NCI-H1930 (cell line): ENCODE data around the gene TBCCD1.
A peak's percentile ranks its signal among the peaks of the same experiment; 100 is the strongest.
"Not testable (repeated sequence)": the region's sequence is repeated elsewhere in the genome, so short reads cannot be mapped to it uniquely, and the experiment has no call there.

Experiments used
- DNase-seq, 2 experiments: peaks; one replicate each; lab custom pipeline; 2025; lab: John Stamatoyannopoulos, UW

TBCCD1 gene

DNA sequence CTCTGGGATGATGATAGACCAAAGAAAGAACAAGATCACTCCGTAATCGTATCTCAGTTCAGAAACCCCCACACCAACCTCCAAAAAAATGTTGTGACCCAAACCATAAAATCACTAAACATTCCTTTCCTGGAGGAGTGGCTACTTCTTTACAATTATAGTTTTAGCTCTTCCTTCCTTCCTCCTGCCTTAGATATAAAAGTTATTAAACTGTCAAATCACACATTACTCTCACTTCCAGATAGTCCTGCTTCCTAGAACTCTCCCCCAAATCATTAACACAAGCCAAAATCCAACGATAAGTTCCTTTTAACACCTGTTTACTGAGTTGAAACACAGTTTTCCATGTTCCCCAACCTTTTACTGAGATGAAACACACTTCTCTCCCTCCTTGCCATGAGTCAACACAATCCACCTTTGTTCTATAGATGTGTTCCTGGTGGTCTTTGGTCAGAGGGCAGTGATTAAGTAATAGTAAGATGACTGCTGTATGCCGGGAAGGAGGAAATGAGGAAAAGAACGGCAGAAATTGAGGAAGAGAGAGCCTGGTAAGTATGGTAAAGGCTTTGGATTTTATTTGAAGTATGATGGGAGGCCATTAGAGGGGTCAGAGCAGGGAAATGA lies 14.6 kb downstream of the TBCCD1 start:
- DNase-seq: no peak

DNA sequence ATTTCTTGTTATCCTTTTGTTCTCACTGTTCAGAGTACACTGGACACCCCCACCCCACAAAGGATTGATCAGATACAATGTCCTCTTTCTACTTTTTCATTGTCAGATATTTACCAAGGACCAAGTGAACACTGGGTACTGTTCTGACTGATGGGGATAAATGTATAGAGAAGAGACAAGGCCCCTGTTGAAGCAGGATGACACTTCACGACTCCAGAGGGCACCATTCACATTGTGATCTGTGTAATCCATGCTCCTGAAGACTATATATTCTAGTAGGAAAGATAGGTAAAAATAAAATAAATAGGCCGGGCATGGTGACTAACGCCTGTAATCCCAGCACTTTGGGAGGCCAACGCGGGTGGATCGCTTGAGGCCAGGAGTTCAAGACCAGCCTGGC lies 15.8 kb downstream of the TBCCD1 start:
- no peak for DNase-seq

DNA sequence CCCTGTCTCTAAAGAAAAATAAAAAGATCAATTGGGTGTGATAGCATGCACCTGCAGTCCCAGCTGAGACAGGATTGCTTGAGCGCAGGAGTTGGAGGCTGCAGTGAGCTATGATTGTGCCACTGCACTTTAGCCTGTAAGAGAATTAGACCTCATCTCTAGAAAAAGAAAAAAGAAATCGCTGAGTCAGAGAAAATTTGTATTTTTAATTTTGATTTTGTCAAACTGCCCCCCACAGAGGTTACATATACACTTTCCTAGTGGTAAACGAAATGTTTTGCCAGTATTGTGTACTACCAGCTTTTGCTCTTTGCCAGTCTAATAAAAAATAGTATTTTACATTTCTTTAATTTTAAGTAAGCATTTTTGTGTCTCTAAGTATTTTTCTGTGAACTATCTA lies 17.6 kb downstream of the TBCCD1 start:
- no peak for DNase-seq

GRCh38 chr3:186544281-186544680 lies 22.9 kb downstream of the TBCCD1 start, which contains the start of gene CRYGS:
CRYGS (minus strand) TSS chr3:186544380; CDS start chr3:186544326, 54 bp downstream.
- DNase-seq: no peak

DNA sequence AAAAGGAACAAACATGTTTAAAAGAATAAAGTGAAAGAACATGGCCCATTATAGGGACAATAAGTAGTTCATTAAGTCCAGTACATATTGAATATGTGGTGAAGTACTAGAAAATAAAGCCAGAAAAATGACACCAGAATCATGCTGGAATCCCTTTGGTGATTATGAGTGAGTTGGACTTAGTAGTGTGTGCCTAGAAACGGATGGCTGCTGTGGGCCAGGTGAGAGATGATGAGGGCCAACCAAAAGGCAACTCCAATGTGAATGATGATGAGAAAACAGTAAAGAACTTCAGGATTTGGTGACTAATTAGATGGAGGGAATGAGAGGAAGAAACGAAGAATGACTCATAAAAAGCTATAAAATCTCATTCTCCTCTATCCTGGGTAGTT lies 26.3 kb downstream of the TBCCD1 start:
- DNase-seq: no peak

- DNase-seq: peak; percentile 18 to 27
These were observed 26.8 kb downstream of the TBCCD1 start for GRCh38 chr3:186540221-186540834.

GRCh38 chr3:186538779-186539178 lies 28.4 kb downstream of the TBCCD1 start:
- DNase-seq: no peak

GRCh38 chr3:186536883-186537844 lies 30.0 kb downstream of the TBCCD1 start:
- DNase-seq: no peak

- DNase-seq: no peak
These were observed 32.9 kb downstream of the TBCCD1 start for GRCh38 chr3:186534113-186534669.

DNA sequence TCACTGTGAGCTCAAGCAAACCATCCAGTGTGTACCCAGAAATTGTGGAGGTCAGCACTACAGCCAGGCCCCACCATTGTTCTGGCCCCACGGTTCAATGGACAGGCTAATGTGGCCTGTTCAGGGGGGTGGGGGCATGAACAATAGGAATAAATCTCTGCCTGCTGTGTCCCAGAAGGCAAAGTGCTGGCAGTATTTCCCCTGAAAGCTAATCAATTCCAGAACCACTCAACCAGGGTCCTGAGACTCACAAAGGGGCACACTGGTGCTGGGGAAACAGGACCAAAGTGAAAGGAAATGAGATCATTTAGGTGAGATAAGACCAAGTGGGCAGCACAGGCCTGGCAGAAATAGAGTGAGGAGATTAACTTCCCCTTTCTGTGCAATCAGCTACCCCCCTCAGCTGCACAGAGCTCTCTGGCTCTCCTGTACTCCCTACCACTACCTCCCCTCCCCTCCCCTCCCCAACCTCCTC lies 34.5 kb downstream of the TBCCD1 start:
- no peak for DNase-seq

DNA sequence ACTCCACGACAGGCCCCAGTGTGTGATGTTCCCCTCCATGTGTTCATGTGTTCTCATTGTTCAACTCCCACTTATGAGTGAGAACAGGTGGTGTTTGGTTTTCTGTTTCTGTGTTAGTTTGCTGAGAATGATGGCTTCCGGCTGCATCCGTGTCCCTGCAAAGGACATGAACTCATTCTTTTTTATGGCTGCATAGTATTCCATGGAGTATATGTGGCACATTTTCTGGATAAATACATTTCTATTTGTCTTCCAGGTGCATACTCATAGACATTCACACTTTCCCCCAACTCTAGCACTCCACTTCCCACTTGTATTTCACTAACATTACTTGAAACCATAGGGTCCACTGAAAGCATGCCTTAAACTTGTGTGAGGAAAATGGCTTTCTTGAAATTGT lies 35.4 kb downstream of the TBCCD1 start:
- DNase-seq: not testable (repeated sequence)

DNA sequence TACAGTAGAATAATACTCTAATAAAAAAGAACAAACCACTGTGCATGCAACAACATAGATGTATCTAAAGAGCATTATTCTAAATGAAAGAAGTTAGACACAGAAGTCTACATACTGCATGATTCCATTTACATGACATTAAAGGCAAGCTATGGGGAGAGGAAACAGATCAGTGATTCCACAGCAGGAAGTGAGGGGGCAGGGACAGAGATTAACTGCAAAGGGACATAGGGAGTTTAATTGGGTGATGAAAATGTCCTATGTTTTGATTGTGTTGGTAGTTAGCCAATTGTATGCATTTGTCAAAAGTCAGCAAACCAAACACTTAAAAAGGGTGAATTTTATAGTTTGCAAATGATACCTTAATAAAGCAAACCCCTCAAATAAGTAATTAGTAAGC lies 36.7 kb downstream of the TBCCD1 start:
- no peak for DNase-seq

DNA sequence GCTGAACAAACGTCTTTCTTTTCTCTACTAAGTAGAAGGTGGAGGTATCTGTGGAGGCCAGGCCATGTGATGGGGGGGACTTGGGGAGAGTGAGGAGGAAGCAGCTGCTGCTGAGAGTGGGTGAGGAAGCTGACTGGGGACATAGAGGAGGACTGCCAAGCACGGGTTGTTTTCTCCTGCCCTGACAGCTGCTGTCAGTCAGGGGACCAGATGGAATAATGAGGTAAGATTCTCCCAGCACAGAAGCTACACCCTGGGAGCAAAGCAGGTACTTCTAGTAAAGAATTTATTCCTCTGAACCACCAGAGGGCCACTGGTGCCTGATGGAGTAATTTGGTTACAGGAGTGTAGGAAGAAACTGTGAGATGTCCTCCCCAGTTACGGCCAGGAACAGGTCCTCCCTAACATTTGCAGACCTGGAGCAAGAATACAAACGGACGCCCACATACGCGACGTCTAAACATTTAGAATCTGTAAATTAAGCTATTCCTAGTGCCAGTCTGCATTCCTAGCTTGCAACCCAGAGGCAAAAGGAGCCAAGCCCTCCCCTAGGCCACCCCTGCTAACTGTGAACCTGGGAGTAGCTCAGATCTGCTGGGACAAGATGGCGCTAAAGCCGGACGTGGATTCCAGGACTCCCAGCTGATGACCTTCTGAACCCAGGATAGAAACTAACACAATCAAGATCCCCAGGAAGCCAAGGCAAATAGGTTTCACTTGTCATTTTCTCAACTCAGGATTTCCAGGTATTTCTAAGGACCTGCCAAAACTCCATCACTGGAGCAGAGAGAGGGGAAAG lies 37.7 kb downstream of the TBCCD1 start:
- DNase-seq: no peak

GRCh38 chr3:186526256-186526606 lies 40.9 kb downstream of the TBCCD1 start:
- no peak for DNase-seq

- DNase-seq: no peak
These were observed 41.5 kb downstream of the TBCCD1 start for GRCh38 chr3:186525369-186526255.

GRCh38 chr3:186524616-186525015 lies 42.5 kb downstream of the TBCCD1 start:
- DNase-seq: no peak

- no peak for DNase-seq
These were observed 43.7 kb downstream of the TBCCD1 start for GRCh38 chr3:186523434-186523833.

DNA sequence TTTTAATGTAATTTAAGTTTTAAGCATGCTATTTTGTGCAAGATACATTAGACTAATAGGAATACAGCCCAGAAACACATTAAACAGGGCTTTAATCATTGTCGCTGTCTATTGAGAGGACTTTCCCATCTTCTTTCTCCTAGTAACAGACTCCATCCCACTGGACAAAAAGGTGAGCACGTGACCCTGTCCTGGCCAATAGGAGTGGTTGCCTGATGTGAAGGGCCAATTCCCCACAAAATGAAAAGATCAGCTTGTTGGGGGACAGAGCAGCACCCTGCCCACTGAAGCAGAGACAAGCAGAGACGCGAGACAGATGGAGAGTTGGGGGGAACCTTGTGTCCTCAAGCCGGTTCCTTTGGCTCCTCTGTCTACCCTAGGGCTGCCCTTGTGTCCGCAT lies 44.1 kb downstream of the TBCCD1 start:
- no peak for DNase-seq

DNA sequence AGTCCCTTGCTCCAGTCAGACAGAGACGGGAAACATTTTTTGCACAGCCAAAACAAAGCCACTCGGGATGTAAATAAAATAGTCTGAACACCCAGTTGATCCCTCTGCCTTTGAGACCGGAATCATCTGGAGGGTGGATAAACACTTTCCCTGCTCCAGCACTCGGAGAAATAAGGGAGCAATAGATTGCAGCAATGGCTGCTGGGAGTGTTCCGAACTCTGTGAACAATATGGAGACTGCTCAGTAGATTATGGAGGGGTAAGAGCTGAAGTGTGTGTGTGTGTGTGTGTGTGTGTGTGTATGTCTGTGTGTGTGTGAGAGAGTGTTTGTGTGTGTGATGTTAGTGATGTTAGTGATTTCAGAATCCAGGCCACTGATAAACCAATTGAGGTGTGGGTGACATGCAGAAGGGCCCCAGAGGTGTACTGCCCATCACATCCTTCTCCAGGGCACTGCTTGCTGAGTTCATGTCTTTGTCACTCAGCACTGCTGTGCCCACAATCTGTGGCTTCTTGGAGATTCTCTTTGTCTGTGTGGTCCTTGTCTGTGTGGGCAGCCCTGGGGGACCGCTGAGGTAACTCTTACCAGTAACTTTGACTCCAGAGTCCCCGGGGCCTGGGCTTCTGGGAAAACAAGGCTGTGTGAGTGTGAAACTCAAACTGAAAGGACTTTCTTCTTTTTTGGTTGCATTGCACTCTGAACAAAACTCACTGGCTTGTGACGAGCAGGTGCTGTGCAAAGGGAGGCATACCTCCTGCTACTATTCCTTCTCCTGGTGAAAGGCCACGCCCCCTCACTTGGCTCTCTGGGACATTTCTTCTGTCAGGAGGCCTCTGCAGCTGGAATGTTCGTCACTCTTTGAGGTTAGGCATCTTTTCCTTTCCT lies 45.9 kb downstream of the TBCCD1 start:
- no peak for DNase-seq

DNA sequence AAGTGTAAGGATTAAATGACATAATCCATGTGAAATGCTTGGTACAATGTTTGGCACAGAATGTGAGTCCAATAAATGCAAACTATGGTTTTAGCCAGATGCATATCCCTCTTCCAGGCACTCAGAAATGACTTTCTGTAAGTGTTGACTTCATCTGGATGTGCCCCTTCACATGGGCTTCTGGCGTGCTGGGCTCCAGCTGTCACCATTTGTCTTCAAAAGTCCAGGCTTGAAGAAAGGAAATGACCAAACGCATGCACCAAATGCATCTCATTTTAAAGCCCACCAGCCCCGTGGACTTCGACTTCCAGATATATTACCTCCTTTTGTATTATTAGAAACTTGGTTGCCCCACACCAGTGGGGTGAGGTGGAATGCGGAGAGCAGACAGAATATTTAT lies 46.7 kb downstream of the TBCCD1 start:
- no peak for DNase-seq
